K562 (cell line): ENCODE measurements around the gene TTC9C. TPM values are rescaled to one million over a fixed set of nuclear protein-coding genes. Genes with fewer than 3 reads are reported as not detected.
A peak's percentile ranks its signal among the peaks of the same experiment; 100 is the strongest.

Source experiments
- CREB3L1 ChIP-seq: fragments of 450-650 bp; IDR thresholded peaks from 2 replicates; pipeline ENCODE4 v1.6.1; 2014; ENCODE audit warnings: low read depth, mild to moderate bottlenecking, moderate library complexity, borderline replicate concordance
- CXXC5 ChIP-seq: fragments of 250-450 bp; sonication (Bioruptor Pico); IDR thresholded peaks from 2 replicates; pipeline ENCODE4 v1.8.0; 2022; ENCODE audit warnings: inconsistent platforms, mild to moderate bottlenecking, moderate library complexity
- ETS2 ChIP-seq: IDR thresholded peaks from 2 replicates; pipeline ENCODE4 v1.6.1; 2016; ENCODE audit warnings: borderline replicate concordance, missing genetic modification characterization, mild to moderate bottlenecking, moderate library complexity, missing compliant biosample characterization; ENCODE audit not compliant: poor library complexity, severe bottlenecking
- FOS ChIP-seq: IDR thresholded peaks from 3 replicates; pipeline ENCODE4 v1.6.1; 2011; ENCODE audit not compliant: insufficient read length; ENCODE audit errors: extremely low read depth
- FOXK2 ChIP-seq, 2 experiments: fragments of 450-650 bp; IDR thresholded peaks in 1 of 2; conservative IDR thresholded peaks in 1 of 2; 2 replicates each; pipeline ENCODE4 v1.6.1; 2016; ENCODE audit warnings: low read depth in 2 of 2, mild to moderate bottlenecking in 1 of 2
- FOXO4 ChIP-seq: fragments of 450-650 bp; formaldehyde crosslinking; IDR thresholded peaks from 2 replicates; pipeline ENCODE4 v1.4.0; 2020; ENCODE audit warnings: mild to moderate bottlenecking, moderate library complexity
- HIVEP1 ChIP-seq: fragments of 250-450 bp; sonication (Bioruptor Pico); IDR thresholded peaks from 2 replicates; pipeline ENCODE4 v1.4.0; 2020; ENCODE audit warnings: mild to moderate bottlenecking
- KDM2B ChIP-seq: fragments of 250-450 bp; sonication (Bioruptor Pico); IDR thresholded peaks from 2 replicates; pipeline ENCODE4 v1.8.0; 2021; ENCODE audit warnings: mild to moderate bottlenecking, moderate library complexity
- NFE2 ChIP-seq: IDR thresholded peaks from 2 replicates; pipeline ENCODE4 v1.6.1; 2014; ENCODE audit warnings: antibody characterized with exemption, low read depth
- POLR2G ChIP-seq: fragments of 200-400 bp; formaldehyde crosslinking; IDR thresholded peaks from 2 replicates; pipeline ENCODE4 v1.6.1; 2017; ENCODE audit warnings: low read depth, mild to moderate bottlenecking, antibody characterized with exemption, low read length, moderate library complexity
- PTRF ChIP-seq: fragments of 450-650 bp; IDR thresholded peaks from 2 replicates; pipeline ENCODE4 v1.6.1; 2016; ENCODE audit warnings: mild to moderate bottlenecking, missing genetic modification characterization, missing compliant biosample characterization
- TAF1 ChIP-seq: IDR thresholded peaks from 2 replicates; pipeline ENCODE4 v1.6.1; 2011; ENCODE audit warnings: mild to moderate bottlenecking, low read length, moderate library complexity; ENCODE audit not compliant: insufficient read depth, control insufficient read depth, severe bottlenecking; ENCODE audit errors: extremely low read depth
- XRCC3 ChIP-seq: fragments of 450-650 bp; IDR thresholded peaks from 2 replicates; pipeline ENCODE4 v1.6.1; 2017; ENCODE audit warnings: mild to moderate bottlenecking, moderate library complexity
- ZNF318 ChIP-seq, 2 experiments: fragments of 450-650 bp; IDR thresholded peaks; 2 replicates each; pipeline ENCODE4 v1.6.1; 2016; ENCODE audit warnings: mild to moderate bottlenecking in 2 of 2, borderline replicate concordance in 1 of 2, low read depth in 1 of 2, moderate library complexity in 1 of 2
- ZNF589 ChIP-seq: fragments of 200-800 bp; sonication (Bioruptor generic); IDR thresholded peaks from 2 replicates; pipeline ENCODE4 v1.6.1; 2016; ENCODE audit warnings: low read depth, missing genetic modification characterization, missing compliant biosample characterization
- polyA plus RNA-seq, 8 experiments: library from polyadenylated mRNA; depleted of rRNA in 4 of 8; stranded (reverse) in 5 of 8; unstranded in 3 of 8; fragments of >200 nt; fragmentation: Nextera tagmentation in 2 of 8; fragmentation: Illumina TruSeq in 1 of 8; extraction: Ambion mirVana in 2 of 8; extraction: Trizol in 1 of 8; gene quantifications; 2 replicates each; pipeline versions ENCODE4 v1.2.1 to v1.2.3, GENCODE V29; 2011 to 2014; ENCODE audit warnings: inconsistent platforms in 1 of 8, missing spikeins in 1 of 8
- total RNA-seq, 7 experiments: library from RNA; depleted of rRNA in 6 of 7; stranded (reverse); fragments of >200 nt in 6 of 7; fragmentation: Illumina TruSeq in 2 of 7; extraction: Trizol in 2 of 7; gene quantifications; 2 replicates each; pipeline versions ENCODE4 v1.2.1 to v1.2.3, GENCODE V29; 2011 to 2021; ENCODE audit warnings: low replicate concordance in 1 of 7

The TTC9C gene
- total and polyA plus RNA-seq, 9 of the 15 experiments (the other 6 are each of a cell fraction or from before 2014, with no cell fraction given), result 32.8 to 59.0 (median 37.1) TPM

GRCh38 chr11:62678770-62679696 lies 49.3 kb upstream of the TTC9C start, which contains the start of gene UBXN1 (continued):
- no peak for TF ChIP-seq ETS2 (tag)
- TF ChIP-seq CXXC5 (CRISPR knock-in tag), result peak; percentile 66
- no peak for TF ChIP-seq ZNF589 (CRISPR knock-in tag)
- peak in 1 of 2 experiments; percentile 59; a peak in 2 of 4 replicates for TF ChIP-seq FOXK2 (conservative IDR thresholded peaks at IDR 0.05 in 1 of 2, IDR thresholded peaks at IDR 0.05 in 1 of 2; ENCODE audit: low read depth in 2 of 2)
- peak; percentile 94 for TF ChIP-seq POLR2G
- TF ChIP-seq FOS, result no peak
- no peak for TF ChIP-seq NFE2
- TF ChIP-seq XRCC3, result no peak
- TF ChIP-seq ZNF318 (IDR thresholded peaks at IDR 0.05; ENCODE audit: borderline replicate concordance in 1 of 2, low read depth in 1 of 2), result no peak
- no peak for TF ChIP-seq KDM2B (CRISPR knock-in tag)
- TF ChIP-seq PTRF (tag), result no peak
- no peak for TF ChIP-seq FOXO4 (CRISPR knock-in tag)
- TF ChIP-seq HIVEP1, result 0 out of 2 replicates have a peak, but pooled peaks have one; percentile 1
- TF ChIP-seq CREB3L1, result 0 out of 2 replicates have a peak, but pooled peaks have one; percentile 37
- peak; percentile 80 for TF ChIP-seq TAF1
